ENCODE measurements around the gene USH1G.

- TF ChIP-seq CTCF (IDR thresholded peaks at IDR 0.05) = no peak
- TF ChIP-seq ZFX (IDR thresholded peaks at IDR 0.05; ENCODE audit: borderline replicate concordance) = no peak
Observed at GRCh38 chr17:74870512-74870911, 52.5 kb downstream of the USH1G start.
